HG02885 (cell line): Measurements from ENCODE around the gene OPN3.
"Not testable (repeated sequence)": the region's sequence is repeated elsewhere in the genome, so short reads cannot be mapped to it uniquely, and the experiment has no call there.

Experiments used
- ATAC-seq: cut with Tn5 transposase; IDR thresholded peaks from one replicate; pipeline ENCODE4 v1.9.1; 2021; ENCODE audit warnings: mild to moderate bottlenecking; ENCODE audit not compliant: unreplicated experiment, poor library complexity

OPN3 gene

GRCh38 chr1:241640149-241640866, at the start of gene OPN3, which contains the start of gene CHML:
Gene OPN3, minus strand, starts transcription at chr1:241640369. Its CDS starts 115 bp downstream, at chr1:241640254.
Gene CHML, minus strand, starts transcription at chr1:241640369. Its CDS starts 4,603 bp downstream, at chr1:241635766.
- ATAC-seq = peak; percentile 89

- ATAC-seq = no peak
These were observed 48.8 kb upstream of the OPN3 start for GRCh38 chr1:241688940-241689368.

- ATAC-seq = no peak
These were observed 43.9 kb upstream of the OPN3 start for GRCh38 chr1:241684108-241684507.

- no peak for ATAC-seq
These were observed 42.8 kb upstream of the OPN3 start for GRCh38 chr1:241682921-241683320.

GRCh38 chr1:241681861-241682448, 41.8 kb upstream of the OPN3 start:
- ATAC-seq = not testable (repeated sequence)

- no peak for ATAC-seq
These were observed 39.8 kb upstream of the OPN3 start for GRCh38 chr1:241679961-241680360.

- no peak for ATAC-seq
These were observed 39.2 kb upstream of the OPN3 start for GRCh38 chr1:241679404-241679803.

GRCh38 chr1:241678536-241678935, 38.4 kb upstream of the OPN3 start:
- ATAC-seq = no peak

- ATAC-seq = peak; percentile 95
These were observed 37.0 kb upstream of the OPN3 start for GRCh38 chr1:241677201-241677600.

- no peak for ATAC-seq
These were observed 35.8 kb upstream of the OPN3 start for GRCh38 chr1:241675983-241676382.

GRCh38 chr1:241674805-241675384, 34.7 kb upstream of the OPN3 start:
- ATAC-seq = no peak

- no peak for ATAC-seq
These were observed 32.1 kb upstream of the OPN3 start for GRCh38 chr1:241672301-241672700.

- no peak for ATAC-seq
These were observed 26.2 kb upstream of the OPN3 start for GRCh38 chr1:241666419-241666818.

- no peak for ATAC-seq
These were observed 20.3 kb upstream of the OPN3 start for GRCh38 chr1:241660424-241660972.

GRCh38 chr1:241659016-241659415, 18.8 kb upstream of the OPN3 start:
- not testable (repeated sequence) for ATAC-seq

- no peak for ATAC-seq
These were observed 18.1 kb upstream of the OPN3 start for GRCh38 chr1:241658081-241658793.

GRCh38 chr1:241654641-241655040, 14.5 kb upstream of the OPN3 start:
- no peak for ATAC-seq

- peak; percentile 37 for ATAC-seq
These were observed 13.8 kb upstream of the OPN3 start for GRCh38 chr1:241654019-241654418.

- ATAC-seq = no peak
These were observed 11.8 kb upstream of the OPN3 start, which contains the start of gene WDR64 for GRCh38 chr1:241652012-241652411. Gene WDR64, plus strand, starts transcription at chr1:241652281. Its CDS starts 204 bp downstream, at chr1:241652485.

- ATAC-seq = no peak
These were observed 8.0 kb upstream of the OPN3 start for GRCh38 chr1:241648159-241648558.
